GM12873 (cell line): ENCODE measurements around the gene CIZ1.

Experiments used
- CTCF ChIP-seq: IDR thresholded peaks from 2 replicates; pipeline ENCODE4 v1.5.1; 2012; ENCODE audit warnings: low read depth, mild to moderate bottlenecking, moderate library complexity, low read length, control low read depth; ENCODE audit not compliant: insufficient read depth; ENCODE audit errors: missing control alignments

CIZ1 gene

DNA sequence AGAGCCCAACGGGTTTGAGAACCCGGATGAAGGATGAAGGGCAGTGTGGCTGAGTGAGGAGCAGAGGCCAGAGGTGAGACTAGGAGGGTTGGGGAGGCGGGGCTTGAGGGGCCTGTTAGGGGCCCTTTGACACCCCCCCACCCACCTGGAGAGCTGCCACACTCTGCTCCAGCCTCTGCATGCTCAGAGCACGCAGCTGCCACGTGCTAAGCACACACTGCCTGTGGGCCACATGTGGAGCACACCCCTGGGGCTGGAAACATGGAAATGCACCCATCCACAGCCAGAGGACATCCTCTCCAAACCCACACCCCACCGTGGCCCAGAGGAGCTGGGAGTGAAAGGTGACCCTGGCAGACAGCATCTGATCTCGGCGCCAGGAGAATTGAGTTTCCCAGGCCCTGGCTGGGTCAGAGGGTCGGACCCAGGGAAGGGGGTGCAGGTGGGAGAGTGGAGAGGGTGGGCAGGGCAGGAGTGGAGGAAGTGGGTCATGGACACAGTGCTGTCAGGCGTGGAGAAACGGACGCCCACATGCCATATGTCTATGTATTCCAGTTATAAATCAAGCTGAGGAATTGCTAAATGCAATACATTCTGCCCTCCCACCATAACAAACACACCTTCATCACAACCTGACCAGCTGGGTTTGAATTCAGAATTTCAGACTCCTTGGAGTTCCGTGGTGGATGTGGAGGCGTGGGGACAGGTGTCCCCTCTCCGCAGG is 17.7 kb upstream of the CIZ1 start:
- TF ChIP-seq CTCF: no peak

DNA sequence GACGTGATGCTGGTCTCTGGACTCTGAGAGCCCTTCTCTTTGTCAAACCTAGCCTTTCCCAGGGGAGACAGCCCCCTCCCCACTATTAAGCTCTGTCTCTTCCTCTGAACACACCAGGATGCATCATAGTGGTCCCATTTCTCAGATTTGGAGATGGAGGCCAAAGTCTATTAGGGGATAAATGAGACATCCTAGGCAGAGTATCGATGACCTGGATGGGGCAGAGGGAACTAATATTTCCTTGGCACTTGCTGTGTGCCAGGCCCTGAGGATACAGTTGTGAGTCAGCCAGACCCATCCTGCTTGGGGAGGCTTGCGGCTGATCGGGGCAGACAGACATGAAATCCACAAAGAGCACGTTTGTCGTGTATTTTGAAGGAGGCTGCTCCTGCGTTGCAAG is 17.0 kb upstream of the CIZ1 start:
- TF ChIP-seq CTCF: no peak

- TF ChIP-seq CTCF: no peak
Observed at GRCh38 chr9:128206916-128207910, 15.8 kb upstream of the CIZ1 start.

DNA sequence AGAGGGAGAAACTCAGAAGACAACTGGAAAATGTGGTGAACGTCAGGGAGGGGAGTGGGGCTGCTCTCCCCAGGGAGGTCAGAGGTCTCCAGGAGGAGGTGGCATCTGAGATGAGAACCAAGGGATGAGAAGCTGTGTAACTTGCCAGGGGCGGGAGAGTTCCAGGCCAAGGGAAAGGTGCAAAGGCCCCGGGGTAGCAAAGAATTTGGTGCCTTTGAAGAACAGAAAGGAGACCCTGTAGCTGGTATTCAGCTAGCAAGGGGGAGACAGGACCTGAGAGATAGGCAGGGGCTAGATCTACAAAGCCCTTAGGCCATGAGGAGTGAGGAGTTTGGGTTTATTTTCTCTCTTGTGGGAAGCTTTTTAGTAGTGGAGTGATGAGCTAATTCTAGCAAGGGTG is 15.1 kb upstream of the CIZ1 start:
- TF ChIP-seq CTCF: no peak

DNA sequence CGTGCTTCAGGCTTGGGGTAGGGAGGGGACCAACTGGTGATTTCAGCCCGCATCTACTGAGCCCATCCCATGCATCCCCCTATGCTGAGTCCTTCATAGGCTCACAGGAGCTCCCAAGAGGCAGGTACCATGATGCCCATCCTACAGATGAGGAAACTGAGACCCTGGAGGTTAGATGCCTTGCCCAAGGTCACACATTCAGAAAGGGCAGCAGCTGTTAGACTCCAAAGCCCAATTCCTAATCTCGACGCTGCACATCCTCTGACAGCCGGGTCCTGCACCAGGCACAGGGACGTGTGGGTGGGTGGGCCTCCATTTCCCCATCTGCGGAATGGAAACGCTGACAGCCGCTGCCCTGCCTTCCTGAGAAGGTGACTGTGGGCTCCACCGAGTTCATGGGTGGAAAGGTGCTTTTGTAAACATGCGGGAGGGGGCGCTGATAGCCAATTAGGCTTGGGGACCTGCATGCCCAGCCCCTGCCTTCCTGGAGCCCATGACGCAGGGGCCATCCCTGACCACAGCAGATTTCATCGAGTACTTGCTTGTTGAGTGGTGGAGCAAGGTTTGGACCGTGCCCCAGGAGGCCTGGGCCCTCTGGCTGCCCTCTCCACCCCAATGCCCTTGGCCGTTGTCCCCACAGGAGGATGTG is 14.0 kb upstream of the CIZ1 start:
- no peak for TF ChIP-seq CTCF

GRCh38 chr9:128204858-128205257 is 13.5 kb upstream of the CIZ1 start:
- TF ChIP-seq CTCF: no peak
